GM19468 (cell line): ENCODE data around the gene ALOX12.

ENCODE experiments used
- ATAC-seq: cut with Tn5 transposase; IDR thresholded peaks from one replicate; pipeline ENCODE4 v1.9.1; 2021; ENCODE audit warnings: mild to moderate bottlenecking, moderate library complexity, moderate number of reproducible peaks; ENCODE audit not compliant: unreplicated experiment; ENCODE audit errors: extremely low read depth

ALOX12 gene

GRCh38 chr17:7001318-7001961 lies 5.6 kb downstream of the ALOX12 start:
- ATAC-seq, result no peak

DNA sequence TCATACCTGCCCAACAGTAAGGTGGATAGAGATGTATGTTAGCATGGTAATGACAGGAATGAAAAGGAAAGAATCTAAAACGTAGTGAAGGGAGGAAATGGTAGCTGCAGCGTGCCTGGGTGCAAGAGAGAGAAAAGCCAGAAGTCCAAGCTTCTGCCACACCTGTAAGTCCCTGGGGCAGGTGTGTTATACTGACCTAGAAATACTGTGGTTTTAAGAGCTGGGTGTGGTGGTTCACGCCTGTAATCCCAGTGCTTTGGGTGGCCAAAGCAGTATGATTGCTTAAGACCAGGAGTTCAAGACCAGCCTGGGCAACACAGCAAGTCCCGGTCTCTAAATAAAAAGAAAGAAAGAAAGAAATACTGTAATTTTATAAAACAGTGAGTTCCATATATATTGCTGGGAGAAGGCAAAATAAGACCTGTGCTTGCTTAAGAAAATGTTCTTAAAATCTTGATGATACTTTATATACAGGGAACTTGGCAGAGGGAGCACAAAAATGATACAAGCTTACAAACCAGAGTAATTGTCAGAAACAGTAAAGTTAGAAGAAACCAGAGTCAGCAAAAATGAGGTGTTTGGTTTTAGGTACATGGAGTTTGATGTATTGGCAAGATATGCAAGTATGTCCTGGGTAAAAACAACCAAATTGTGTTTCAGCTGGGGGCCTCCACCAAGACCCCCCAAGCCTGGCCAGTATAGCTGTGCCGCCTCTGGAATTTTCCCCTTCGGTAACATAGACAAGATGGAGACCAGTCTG lies 6.6 kb downstream of the ALOX12 start:
- ATAC-seq, result no peak

- ATAC-seq, result no peak
These were observed 7.9 kb downstream of the ALOX12 start for GRCh38 chr17:7003745-7004144.

GRCh38 chr17:7004398-7005253 lies 8.8 kb downstream of the ALOX12 start:
- no peak for ATAC-seq

- no peak for ATAC-seq
These were observed 9.9 kb downstream of the ALOX12 start for GRCh38 chr17:7005716-7006115.

GRCh38 chr17:7007143-7007542 lies 11.3 kb downstream of the ALOX12 start:
- ATAC-seq, result no peak

GRCh38 chr17:7010523-7010922 lies 14.7 kb downstream of the ALOX12 start:
- ATAC-seq, result no peak

DNA sequence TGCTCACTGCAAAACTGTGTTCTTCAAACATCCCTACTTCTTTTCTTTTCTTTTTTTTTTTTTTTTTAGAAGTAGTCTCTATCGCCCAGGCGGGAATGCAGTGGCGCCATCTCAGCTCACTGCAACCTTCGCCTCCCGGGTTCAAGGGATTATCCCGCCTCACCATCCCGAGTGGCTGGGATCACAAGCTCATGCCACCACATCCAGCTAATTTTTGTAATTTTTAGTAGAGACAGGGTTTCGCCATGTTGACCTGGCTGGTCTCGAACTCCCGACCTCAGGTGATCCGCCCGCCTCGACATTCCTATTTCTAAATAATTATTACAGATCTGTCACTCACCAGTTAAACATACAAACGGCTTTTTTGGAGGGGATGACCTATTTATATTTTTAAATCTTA lies 15.6 kb downstream of the ALOX12 start:
- ATAC-seq, result no peak

DNA sequence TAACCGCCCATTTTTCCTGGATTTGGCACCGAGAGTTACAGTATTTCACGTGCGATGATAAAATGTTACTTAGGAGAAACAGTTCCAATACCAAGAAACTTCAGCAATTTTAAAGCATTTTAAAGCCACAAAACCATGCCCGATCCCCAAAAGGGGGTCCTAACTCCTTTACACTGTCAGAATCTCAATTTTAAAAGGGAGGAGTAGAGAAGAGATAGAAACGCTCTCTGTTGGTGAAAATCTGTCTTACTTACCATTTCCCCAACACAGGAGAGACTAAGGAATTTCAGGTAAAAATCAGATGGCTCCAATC lies 16.0 kb downstream of the ALOX12 start:
- ATAC-seq, result no peak

GRCh38 chr17:7014261-7014994 lies 18.6 kb downstream of the ALOX12 start:
- ATAC-seq, result peak; percentile 59

DNA sequence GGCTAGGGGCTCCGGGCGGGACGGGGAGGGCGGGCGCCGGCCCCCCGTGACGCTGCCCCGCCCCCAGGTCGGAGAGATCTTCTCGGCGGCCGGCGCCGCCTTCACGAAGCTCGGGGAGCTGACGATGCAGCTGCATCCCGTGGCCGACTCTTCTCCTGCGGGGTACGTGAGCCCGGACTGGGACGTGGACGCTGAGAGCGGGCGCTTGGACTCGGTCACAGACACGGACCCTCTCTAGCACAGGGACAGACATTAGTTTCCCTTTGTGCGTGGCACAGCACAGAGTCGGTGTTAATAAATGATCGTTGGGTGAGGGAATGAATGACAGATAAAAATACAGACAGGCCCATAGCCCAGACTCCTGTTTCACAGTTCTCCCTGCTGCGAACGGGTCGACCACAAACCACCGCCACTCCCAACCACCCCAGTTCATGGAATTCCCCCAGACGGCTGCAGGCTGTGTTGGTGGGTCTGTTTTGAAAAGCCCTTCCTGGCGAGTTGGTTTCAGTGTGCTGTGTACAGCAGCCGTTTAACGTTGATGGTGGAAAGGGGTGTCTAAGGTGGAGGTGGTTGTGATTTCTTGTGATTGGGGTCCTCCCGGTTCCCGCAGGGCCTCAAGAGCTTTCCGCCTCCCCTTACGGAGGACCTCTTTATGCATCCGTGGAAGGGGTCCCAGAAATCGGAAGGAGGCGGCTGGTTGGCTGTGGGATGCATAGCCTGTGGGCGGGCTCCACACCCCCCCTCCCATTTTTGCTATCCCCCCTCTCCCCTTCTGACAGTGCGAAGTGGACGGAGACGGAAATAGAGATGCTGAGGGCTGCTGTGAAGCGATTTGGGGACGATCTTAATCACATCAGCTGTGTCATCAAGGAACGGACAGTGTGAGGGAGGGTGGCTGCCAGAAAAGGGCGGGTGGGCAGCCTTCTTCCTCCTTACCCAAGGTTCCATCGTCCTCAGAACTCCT lies 19.4 kb downstream of the ALOX12 start:
- ATAC-seq, result no peak

- no peak for ATAC-seq
These were observed 20.6 kb downstream of the ALOX12 start for GRCh38 chr17:7016418-7016817.

GRCh38 chr17:7016886-7017826 lies 21.3 kb downstream of the ALOX12 start:
- ATAC-seq, result no peak

GRCh38 chr17:7017827-7018200 lies 22.0 kb downstream of the ALOX12 start:
- ATAC-seq, result no peak

DNA sequence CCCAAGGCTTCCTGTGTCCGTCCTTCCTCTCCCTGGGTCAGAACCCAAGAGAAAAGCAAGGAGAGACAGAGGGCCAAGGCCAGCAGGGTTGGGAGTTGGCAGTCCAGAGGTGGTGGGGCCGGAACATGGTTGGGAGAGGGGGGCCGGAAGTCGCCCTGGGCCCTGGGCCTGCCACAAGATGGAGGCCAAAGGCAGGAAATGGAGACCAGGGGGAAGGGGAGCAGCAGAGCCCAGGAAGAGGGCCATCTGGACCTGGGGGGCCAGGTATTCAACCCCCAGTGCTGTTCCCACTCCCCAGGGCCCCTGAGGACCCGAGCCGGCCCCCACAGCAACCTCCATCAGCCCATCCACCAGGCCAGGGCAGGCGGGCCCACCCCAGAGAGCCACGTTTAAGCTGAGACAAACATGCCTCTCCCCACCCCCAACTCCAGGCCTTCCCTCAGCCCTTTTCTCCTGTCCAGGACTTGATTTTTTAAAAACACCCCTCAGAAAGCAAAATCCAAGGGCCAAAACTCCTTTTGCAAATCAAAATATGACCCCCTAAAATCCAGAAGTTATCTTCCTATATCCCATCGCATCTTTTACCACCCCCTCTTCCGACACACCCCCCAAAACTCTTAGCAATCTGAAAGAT lies 22.6 kb downstream of the ALOX12 start:
- ATAC-seq, result no peak

DNA sequence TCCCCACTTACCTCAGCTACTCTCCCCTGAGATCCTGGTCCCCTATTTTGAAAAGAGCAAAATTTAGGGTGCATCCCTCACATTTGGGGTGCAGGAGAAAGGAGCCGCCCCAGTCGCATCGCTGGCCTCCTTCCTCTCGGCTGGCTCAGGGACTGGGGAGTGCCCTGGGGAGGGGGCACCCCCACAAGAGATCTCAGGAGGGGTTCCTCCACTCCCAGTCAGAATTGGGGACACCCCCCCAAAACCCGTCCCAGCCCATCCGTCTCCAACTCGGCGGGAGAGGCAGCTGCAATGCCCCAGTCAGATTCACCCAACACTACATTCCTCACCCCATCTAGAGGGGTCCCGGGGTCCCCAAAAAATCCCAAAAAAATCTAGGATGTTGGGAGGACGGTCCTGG lies 23.5 kb downstream of the ALOX12 start:
- no peak for ATAC-seq

GRCh38 chr17:7019839-7020519 lies 24.1 kb downstream of the ALOX12 start:
- no peak for ATAC-seq
